HCT116 (cell line): Measurements from ENCODE around the gene NUDT2. TPM values are rescaled to one million over a fixed set of nuclear protein-coding genes. Genes with fewer than 3 reads are reported as not detected.

Experiments used
- ATAC-seq: fragments of 200-7000 bp; cut with Tn5 transposase; 2 replicates; pipeline ENCODE4 v1.9.1; 2020; ENCODE audit warnings: mild to moderate bottlenecking, moderate library complexity
- BruUV-seq: library from RNA; stranded (reverse); fragments of 400-500 nt; replicated peaks from 2 replicates; lab custom pipeline; 2021; lab: Mats Ljungman, UMichigan
- CTCF ChIA-PET: fragments of 300-600 bp; sonication (Branson Sonifier 250); formaldehyde crosslinking; loops from one replicate; lab custom pipeline; 2021; ENCODE audit warnings: antibody characterized with exemption; lab: Charles Lee
- POLR2A ChIA-PET: fragments of 300-600, 350-600 bp; sonication (Branson Sonifier 250); formaldehyde crosslinking; loops from one replicate; lab custom pipeline; 2021; ENCODE audit warnings: antibody characterized with exemption; lab: Charles Lee
- RAD21 ChIA-PET, 2 experiments: fragments of 300-600 bp; sonication (Branson Sonifier 250); formaldehyde crosslinking; loops; one replicate each; lab custom pipeline; 2023; ENCODE audit warnings: low total read pairs in 2 of 2; ENCODE audit not compliant: uncharacterized antibody in 2 of 2, unreplicated experiment in 2 of 2, low non-redundant PET in 1 of 2; lab: Charles Lee
- DNase-seq: peaks from one replicate; pipeline ENCODE4 v3.0.0-alpha.2; 2010; ENCODE audit warnings: low read depth, low spot score
- H2AFZ ChIP-seq: fragments of 200-600 bp; shearing (Covaris generic), sonication (generic); 2 replicates; pipeline ENCODE4 v1.6.1; 2017; ENCODE audit warnings: low read depth, mixed run types, mixed read lengths, antibody characterized with exemption, low read length; ENCODE audit not compliant: poor library complexity, severe bottlenecking
- H3K27ac ChIP-seq: 2 replicates; pipeline ENCODE4 v1.5.1; 2012; ENCODE audit warnings: low read depth, low read length
- H3K27me3 ChIP-seq: fragments of 200-600 bp; sonication (generic); 2 replicates; pipeline ENCODE4 v1.6.1; 2016; ENCODE audit warnings: mixed run types, low read length, mixed read lengths; ENCODE audit not compliant: insufficient read depth
- H3K36me3 ChIP-seq, 2 experiments: fragments of 200-500 bp in 1 of 2; fragments of 200-600 bp in 1 of 2; sonication (Bioruptor generic) in 1 of 2; sonication (generic) in 1 of 2; 2 replicates each; pipeline versions ENCODE4 v1.5.1 to v1.6.1; 2014 to 2016; ENCODE audit warnings: low read length in 2 of 2, inconsistent platforms in 1 of 2, mixed read lengths in 1 of 2, mixed run types in 1 of 2; ENCODE audit not compliant: insufficient read depth in 2 of 2, control insufficient read depth in 1 of 2
- H3K4me1 ChIP-seq, 2 experiments: fragments of 200-600 bp in 1 of 2; sonication (generic) in 1 of 2; 2 replicates each; pipeline versions ENCODE4 v1.5.1 to v1.6.1; 2012 to 2017; ENCODE audit warnings: low read length in 2 of 2, inconsistent platforms in 1 of 2, mild to moderate bottlenecking in 1 of 2, mixed read lengths in 1 of 2, mixed run types in 1 of 2, moderate library complexity in 1 of 2; ENCODE audit not compliant: insufficient read depth in 2 of 2, control insufficient read depth in 1 of 2
- H3K4me2 ChIP-seq: fragments of 200-600 bp; sonication (generic); 2 replicates; pipeline ENCODE4 v1.6.1; 2017; ENCODE audit warnings: mixed run types, low read length, mixed read lengths
- H3K4me3 ChIP-seq, 2 experiments: fragments of 200-600 bp in 1 of 2; sonication (generic) in 1 of 2; replicated peaks in 1 of 2; 2 replicates each; pipeline ENCODE4 v1.5.1; 2011 to 2016; ENCODE audit warnings: low read length in 2 of 2, control low read depth in 1 of 2, low read depth in 1 of 2, mild to moderate bottlenecking in 1 of 2, mixed read lengths in 1 of 2, mixed run types in 1 of 2
- H3K79me2 ChIP-seq: fragments of 200-600 bp; sonication (generic); 2 replicates; pipeline ENCODE4 v1.6.1; 2017; ENCODE audit warnings: mild to moderate bottlenecking, mixed run types, low read length, moderate library complexity, mixed read lengths; ENCODE audit not compliant: insufficient read depth
- H3K9ac ChIP-seq: fragments of 200-600 bp; sonication (generic); 2 replicates; pipeline ENCODE4 v1.6.1; 2016; ENCODE audit warnings: low read length, mixed read lengths
- H3K9me2 ChIP-seq: fragments of 200-600 bp; sonication (generic), shearing (Covaris generic); 2 replicates; pipeline ENCODE4 v1.6.1; 2017; ENCODE audit warnings: mixed run types, mild to moderate bottlenecking, moderate library complexity; ENCODE audit not compliant: insufficient read depth
- H3K9me3 ChIP-seq, 2 experiments: fragments of 200-500 bp in 1 of 2; fragments of 200-600 bp in 1 of 2; sonication (Bioruptor generic) in 1 of 2; sonication (generic) in 1 of 2; 2 replicates each; pipeline ENCODE4 v1.6.1; 2014 to 2017; ENCODE audit warnings: low read length in 2 of 2, mixed read lengths in 2 of 2, inconsistent platforms in 1 of 2, low read depth in 1 of 2, mild to moderate bottlenecking in 1 of 2, mixed run types in 1 of 2, moderate library complexity in 1 of 2; ENCODE audit not compliant: control insufficient read depth in 1 of 2, insufficient read depth in 1 of 2
- H4K20me1 ChIP-seq: fragments of 200-600 bp; sonication (generic), shearing (Covaris generic); 2 replicates; pipeline ENCODE4 v1.6.1; 2017; ENCODE audit warnings: mixed run types, mild to moderate bottlenecking, moderate library complexity; ENCODE audit not compliant: insufficient read depth
- ELF1 ChIP-seq: IDR thresholded peaks from 2 replicates; pipeline ENCODE4 v1.6.1; 2012; ENCODE audit warnings: low read depth, borderline replicate concordance
- EZH2 ChIP-seq: fragments of 200-600 bp; sonication (generic); IDR thresholded peaks from 2 replicates; pipeline ENCODE4 v1.6.1; 2017; ENCODE audit warnings: antibody characterized with exemption, mixed run types
- EZH2phosphoT487 ChIP-seq: fragments of 200-600 bp; IDR thresholded peaks from 2 replicates; pipeline ENCODE4 v1.6.1; 2018; ENCODE audit warnings: antibody characterized with exemption, borderline replicate concordance
- POLR2AphosphoS5 ChIP-seq: IDR thresholded peaks from 2 replicates; pipeline ENCODE4 v1.6.1; 2011; ENCODE audit warnings: mild to moderate bottlenecking, low read depth, low read length, moderate library complexity
- RAD21 ChIP-seq: IDR thresholded peaks from 2 replicates; pipeline ENCODE4 v1.6.1; 2012; ENCODE audit warnings: low read depth, mild to moderate bottlenecking
- SP1 ChIP-seq: IDR thresholded peaks from 2 replicates; pipeline ENCODE4 v1.6.1; 2012; ENCODE audit warnings: low read depth
- TCF7L2 ChIP-seq: IDR thresholded peaks from 2 replicates; pipeline ENCODE4 v1.7.0; 2011; ENCODE audit warnings: borderline replicate concordance, inconsistent platforms; ENCODE audit not compliant: insufficient read depth, insufficient read length; ENCODE audit errors: extremely low read depth
- YY1 ChIP-seq: IDR thresholded peaks from 2 replicates; pipeline ENCODE4 v1.6.1; 2011; ENCODE audit warnings: low read length, low read depth, moderate library complexity, mild to moderate bottlenecking; ENCODE audit not compliant: insufficient replicate concordance; ENCODE audit errors: extremely low read depth
- ZFX ChIP-seq: fragments of 450-650 bp; IDR thresholded peaks from 2 replicates; pipeline ENCODE4 v1.6.1; 2017
- ZNF274 ChIP-seq: fragments of 200-500 bp; sonication (Bioruptor generic); IDR thresholded peaks from 2 replicates; pipeline ENCODE4 v1.6.1; 2014; ENCODE audit warnings: mild to moderate bottlenecking, low read depth, low read length, inconsistent platforms
- intact Hi-C: fragments of 100-400 bp; cut with micrococcal nuclease; formaldehyde crosslinking; loops from 2 replicates; pipeline ENCODE4 v1.10.0; 2022
- total RNA-seq: library from RNA; stranded (reverse); gene quantifications from one replicate; pipeline ENCODE4 v1.2.1, GENCODE V29; 2021; ENCODE audit not compliant: unreplicated experiment
- TF ChIP-seq, protein P1 (sequence below), 3 experiments: fragments of 200-600 bp in 1 of 3; sonication (generic) in 1 of 3; IDR thresholded peaks in 2 of 3; conservative IDR thresholded peaks in 1 of 3; 2 replicates each; pipeline ENCODE4 v1.5.1; 2012 to 2017; ENCODE audit warnings: low read depth in 2 of 3, low read length in 2 of 3, antibody characterized with exemption in 1 of 3, borderline replicate concordance in 1 of 3, control low read depth in 1 of 3, mild to moderate bottlenecking in 1 of 3, mixed read lengths in 1 of 3, mixed run types in 1 of 3, moderate library complexity in 1 of 3; ENCODE audit not compliant: insufficient read depth in 1 of 3
- TF ChIP-seq, protein P2 (sequence below): IDR thresholded peaks from 2 replicates; pipeline ENCODE4 v1.6.1; 2012; ENCODE audit warnings: low read depth

NUDT2 gene
- total RNA-seq, 1 experiment from 2014 or later: 39.3 TPM

DNA sequence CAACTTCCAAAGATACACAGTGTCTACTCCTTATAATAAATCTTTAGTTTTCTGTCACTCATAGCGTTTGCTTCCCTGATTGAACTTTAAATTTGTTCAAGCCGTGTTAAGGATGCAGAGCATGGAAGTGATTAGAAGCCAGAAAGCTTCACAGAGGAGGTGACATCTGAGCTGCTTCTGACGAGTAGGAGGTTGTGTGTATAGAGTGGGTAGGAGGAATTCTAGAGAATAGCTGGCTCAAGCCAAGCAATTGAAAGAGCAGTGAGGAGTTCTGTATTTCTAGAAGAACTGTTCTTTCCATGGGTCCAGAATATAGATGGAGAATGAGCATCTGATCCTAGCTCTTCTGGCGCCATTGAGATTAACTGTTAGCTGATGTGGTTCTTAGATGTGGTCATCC is 6.0 kb downstream of the NUDT2 start:
- Histone ChIP-seq H3K9me2 (no peaks in the 10 kb centered on the region), H2AFZ (no peak overlapping the region), H3K79me2 (peaks cover 59% of the 10 kb centered on the region), H3K4me2 (no peak overlapping the region), H3K9me3 (no peaks in the 10 kb centered on the region), H4K20me1 (no peaks in the 10 kb centered on the region), H3K9ac (no peak overlapping the region), H3K4me3 (no peak overlapping the region), H3K36me3 (peaks cover 9% of the 10 kb centered on the region in 2 experiments; a peak in 3 of 4 replicates), H3K27me3 (no peaks in the 10 kb centered on the region), H3K27ac (no peak overlapping the region), H3K4me1 (peaks cover 5 to 15% of the 10 kb centered on the region in 2 experiments; a peak in 2 of 4 replicates)
- no TSS peak for BruUV-seq
- TF ChIP-seq, protein P1, sequence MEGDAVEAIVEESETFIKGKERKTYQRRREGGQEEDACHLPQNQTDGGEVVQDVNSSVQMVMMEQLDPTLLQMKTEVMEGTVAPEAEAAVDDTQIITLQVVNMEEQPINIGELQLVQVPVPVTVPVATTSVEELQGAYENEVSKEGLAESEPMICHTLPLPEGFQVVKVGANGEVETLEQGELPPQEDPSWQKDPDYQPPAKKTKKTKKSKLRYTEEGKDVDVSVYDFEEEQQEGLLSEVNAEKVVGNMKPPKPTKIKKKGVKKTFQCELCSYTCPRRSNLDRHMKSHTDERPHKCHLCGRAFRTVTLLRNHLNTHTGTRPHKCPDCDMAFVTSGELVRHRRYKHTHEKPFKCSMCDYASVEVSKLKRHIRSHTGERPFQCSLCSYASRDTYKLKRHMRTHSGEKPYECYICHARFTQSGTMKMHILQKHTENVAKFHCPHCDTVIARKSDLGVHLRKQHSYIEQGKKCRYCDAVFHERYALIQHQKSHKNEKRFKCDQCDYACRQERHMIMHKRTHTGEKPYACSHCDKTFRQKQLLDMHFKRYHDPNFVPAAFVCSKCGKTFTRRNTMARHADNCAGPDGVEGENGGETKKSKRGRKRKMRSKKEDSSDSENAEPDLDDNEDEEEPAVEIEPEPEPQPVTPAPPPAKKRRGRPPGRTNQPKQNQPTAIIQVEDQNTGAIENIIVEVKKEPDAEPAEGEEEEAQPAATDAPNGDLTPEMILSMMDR (IDR thresholded peaks at IDR 0.05 in 2 of 3, conservative IDR thresholded peaks at IDR 0.05 in 1 of 3; ENCODE audit: borderline replicate concordance in 1 of 3, insufficient read depth in 1 of 3, low read depth in 2 of 3, low read length in 2 of 3): no peak
- TF ChIP-seq POLR2AphosphoS5 (no peak), YY1 (no peak), SP1 (no peak), RAD21 (no peak), EZH2phosphoT487 (no peak), EZH2 (no peak), ZFX (no peak), ELF1 (no peak), ZNF274 (no peak), TCF7L2 (no peak)
- TF ChIP-seq, protein P2, sequence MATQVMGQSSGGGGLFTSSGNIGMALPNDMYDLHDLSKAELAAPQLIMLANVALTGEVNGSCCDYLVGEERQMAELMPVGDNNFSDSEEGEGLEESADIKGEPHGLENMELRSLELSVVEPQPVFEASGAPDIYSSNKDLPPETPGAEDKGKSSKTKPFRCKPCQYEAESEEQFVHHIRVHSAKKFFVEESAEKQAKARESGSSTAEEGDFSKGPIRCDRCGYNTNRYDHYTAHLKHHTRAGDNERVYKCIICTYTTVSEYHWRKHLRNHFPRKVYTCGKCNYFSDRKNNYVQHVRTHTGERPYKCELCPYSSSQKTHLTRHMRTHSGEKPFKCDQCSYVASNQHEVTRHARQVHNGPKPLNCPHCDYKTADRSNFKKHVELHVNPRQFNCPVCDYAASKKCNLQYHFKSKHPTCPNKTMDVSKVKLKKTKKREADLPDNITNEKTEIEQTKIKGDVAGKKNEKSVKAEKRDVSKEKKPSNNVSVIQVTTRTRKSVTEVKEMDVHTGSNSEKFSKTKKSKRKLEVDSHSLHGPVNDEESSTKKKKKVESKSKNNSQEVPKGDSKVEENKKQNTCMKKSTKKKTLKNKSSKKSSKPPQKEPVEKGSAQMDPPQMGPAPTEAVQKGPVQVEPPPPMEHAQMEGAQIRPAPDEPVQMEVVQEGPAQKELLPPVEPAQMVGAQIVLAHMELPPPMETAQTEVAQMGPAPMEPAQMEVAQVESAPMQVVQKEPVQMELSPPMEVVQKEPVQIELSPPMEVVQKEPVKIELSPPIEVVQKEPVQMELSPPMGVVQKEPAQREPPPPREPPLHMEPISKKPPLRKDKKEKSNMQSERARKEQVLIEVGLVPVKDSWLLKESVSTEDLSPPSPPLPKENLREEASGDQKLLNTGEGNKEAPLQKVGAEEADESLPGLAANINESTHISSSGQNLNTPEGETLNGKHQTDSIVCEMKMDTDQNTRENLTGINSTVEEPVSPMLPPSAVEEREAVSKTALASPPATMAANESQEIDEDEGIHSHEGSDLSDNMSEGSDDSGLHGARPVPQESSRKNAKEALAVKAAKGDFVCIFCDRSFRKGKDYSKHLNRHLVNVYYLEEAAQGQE: no peak
- RAD21 ChIA-PET: interaction anchor here in 1 of 2 experiments (0.9 kb wide), 1 partner anchor 69 kb away, joined by 3 read pairs; no protein-coding TSS in a partner anchor
- POLR2A ChIA-PET: interaction anchor here (0.6 to 1.6 kb wide), 2 partner anchors 9 to 41 kb away, joined by 3 to 5 read pairs; partner anchors contain the start of gene MYORG
- DNase-seq: no peak
- CTCF ChIA-PET: interaction anchor here (0.6 kb wide), 1 partner anchor 203 kb away, joined by 3 read pairs; no protein-coding TSS in a partner anchor
- ATAC-seq: no peak
- intact Hi-C loops: no loop called here
